H1 (cell line): Measurements from ENCODE around the gene ASMT. TPM values are rescaled to one million over a fixed set of nuclear protein-coding genes. Genes with fewer than 3 reads are reported as not detected.

Experiments
- CTCF ChIA-PET: fragments of 300-600 bp; sonication (Branson Sonifier 250); formaldehyde crosslinking; loops from one replicate; lab custom pipeline; 2021; ENCODE audit not compliant: partially characterized antibody; lab: Charles Lee
- POLR2A ChIA-PET: fragments of 300-600 bp; sonication (Branson Sonifier 250); formaldehyde crosslinking; loops from one replicate; lab custom pipeline; 2021; ENCODE audit warnings: inconsistent platforms; ENCODE audit not compliant: partially characterized antibody; lab: Charles Lee
- DNase-seq, 2 experiments: peaks; one replicate each; pipeline versions ENCODE4 v3.0.0 to v3.0.0-alpha.2; 2010 to 2022; ENCODE audit warnings: low spot score in 2 of 2, low read depth in 1 of 2, mixed read lengths in 1 of 2
- FAIRE-seq: peaks from 2 replicates; lab custom pipeline; 2011; peaks lifted over from hg19 to GRCh38; lab: Jason Lieb, UNC
- H2AFZ ChIP-seq: 2 replicates; pipeline ENCODE4 v1.8.1; 2012; ENCODE audit warnings: low read length, inconsistent platforms
- H2AK5ac ChIP-seq: 2 replicates; pipeline ENCODE4 v1.6.1; 2013; ENCODE audit warnings: low read depth, low read length
- H2BK120ac ChIP-seq: replicated peaks from 2 replicates; pipeline ENCODE3; 2013; ENCODE audit warnings: low read depth, low read length, inconsistent platforms
- H2BK12ac ChIP-seq: 2 replicates; pipeline ENCODE4 v1.6.1; 2013; ENCODE audit warnings: low read depth, low read length
- H2BK15ac ChIP-seq: 2 replicates; pipeline ENCODE4 v1.6.1; 2013; ENCODE audit warnings: low read length
- H2BK20ac ChIP-seq: 2 replicates; pipeline ENCODE4 v1.6.1; 2013; ENCODE audit warnings: low read length
- H2BK5ac ChIP-seq: 2 replicates; pipeline ENCODE4 v1.6.1; 2013; ENCODE audit warnings: low read depth, low read length
- H3K14ac ChIP-seq: 2 replicates; pipeline ENCODE4 v1.6.1; 2013; ENCODE audit warnings: inconsistent platforms; ENCODE audit not compliant: insufficient read length
- H3K18ac ChIP-seq: 2 replicates; pipeline ENCODE4 v1.6.1; 2013; ENCODE audit warnings: low read length; ENCODE audit errors: extremely low read depth
- H3K23ac ChIP-seq: 2 replicates; pipeline ENCODE4 v1.6.1; 2013; ENCODE audit warnings: inconsistent platforms; ENCODE audit not compliant: insufficient read length
- H3K23me2 ChIP-seq: 2 replicates; pipeline ENCODE4 v1.6.1; 2013; ENCODE audit warnings: low read depth, low read length
- H3K27ac ChIP-seq: 2 replicates; pipeline ENCODE4 v1.6.1; 2011; ENCODE audit warnings: low read depth, low read length, inconsistent platforms
- H3K27me3 ChIP-seq, 4 experiments: replicated peaks in 1 of 4; 1 replicate in 1 of 4; 2 replicates in 3 of 4; pipeline versions ENCODE4 v1.6.1 to v1.8.1; 2011 to 2013; ENCODE audit warnings: low read length in 3 of 4, mild to moderate bottlenecking in 3 of 4, inconsistent platforms in 2 of 4, mixed read lengths in 2 of 4, moderate library complexity in 1 of 4; ENCODE audit not compliant: control insufficient read depth in 3 of 4, insufficient read depth in 3 of 4; ENCODE audit errors: extremely low read depth in 1 of 4
- H3K36me3 ChIP-seq, 4 experiments: 2 replicates each; pipeline versions ENCODE4 v1.6.1 to v1.8.1; 2011 to 2013; ENCODE audit warnings: mild to moderate bottlenecking in 4 of 4, low read length in 3 of 4, moderate library complexity in 2 of 4, control low read depth in 1 of 4, inconsistent platforms in 1 of 4; ENCODE audit not compliant: insufficient read depth in 4 of 4, control insufficient read depth in 2 of 4
- H3K4ac ChIP-seq: replicated peaks from 2 replicates; pipeline ENCODE3; 2013; ENCODE audit warnings: low read length, low read depth, mixed read lengths, inconsistent platforms; ENCODE audit not compliant: insufficient read length
- H3K4me1 ChIP-seq, 4 experiments: replicated peaks in 1 of 4; 1 replicate in 1 of 4; 2 replicates in 3 of 4; pipeline versions ENCODE4 v1.6.1 to v1.8.1; 2011 to 2013; ENCODE audit warnings: low read length in 3 of 4, inconsistent platforms in 2 of 4, mixed read lengths in 1 of 4; ENCODE audit not compliant: insufficient read depth in 4 of 4, control insufficient read depth in 3 of 4
- H3K4me2 ChIP-seq, 2 experiments: 2 replicates each; pipeline versions ENCODE4 v1.6.1 to v1.8.1; 2011 to 2013; ENCODE audit warnings: low read depth in 2 of 2, low read length in 2 of 2, control low read depth in 1 of 2, inconsistent platforms in 1 of 2, mild to moderate bottlenecking in 1 of 2; ENCODE audit not compliant: insufficient read depth in 1 of 2
- H3K4me3 ChIP-seq, 4 experiments: fragments of 200-600, 300-600 bp in 1 of 4; sonication (generic), shearing (Covaris generic), sonication (Bioruptor Twin) in 1 of 4; 2 replicates each; pipeline versions ENCODE4 v1.5.1 to v1.8.1; 2011 to 2016; ENCODE audit warnings: low read length in 4 of 4, low read depth in 3 of 4, control low read depth in 2 of 4, inconsistent platforms in 2 of 4, mild to moderate bottlenecking in 2 of 4, mixed read lengths in 1 of 4, moderate library complexity in 1 of 4; ENCODE audit not compliant: insufficient read depth in 2 of 4; ENCODE audit errors: extremely low read depth in 1 of 4
- H3K56ac ChIP-seq: replicated peaks from 2 replicates; pipeline ENCODE3; 2013; ENCODE audit warnings: low read depth, mild to moderate bottlenecking, mixed read lengths, low read length, inconsistent platforms; ENCODE audit not compliant: insufficient read length
- H3K79me1 ChIP-seq: 2 replicates; pipeline ENCODE4 v1.6.1; 2013; ENCODE audit warnings: low read depth, low read length, control low read depth
- H3K79me2 ChIP-seq, 2 experiments: 2 replicates each; pipeline versions ENCODE4 v1.6.1 to v1.8.1; 2012 to 2013; ENCODE audit warnings: low read length in 2 of 2, mild to moderate bottlenecking in 2 of 2, inconsistent platforms in 1 of 2; ENCODE audit not compliant: insufficient read depth in 2 of 2, control insufficient read depth in 1 of 2
- H3K9ac ChIP-seq, 4 experiments: replicated peaks in 1 of 4; 1 replicate in 1 of 4; 2 replicates in 3 of 4; pipeline versions ENCODE4 v1.6.1 to v1.8.1; 2011 to 2013; ENCODE audit warnings: low read depth in 3 of 4, low read length in 3 of 4, control low read depth in 2 of 4, mild to moderate bottlenecking in 2 of 4, moderate library complexity in 2 of 4, inconsistent platforms in 1 of 4; ENCODE audit errors: extremely low read depth in 1 of 4
- H3K9me3 ChIP-seq, 2 experiments: 2 replicates each; pipeline versions ENCODE4 v1.6.1 to v1.8.1; 2012 to 2013; ENCODE audit warnings: mild to moderate bottlenecking in 2 of 2, moderate library complexity in 2 of 2, control low read depth in 1 of 2, inconsistent platforms in 1 of 2, low read depth in 1 of 2, low read length in 1 of 2, mixed read lengths in 1 of 2; ENCODE audit not compliant: insufficient read depth in 2 of 2
- H4K20me1 ChIP-seq, 2 experiments: replicated peaks in 1 of 2; 2 replicates each; pipeline versions ENCODE3 to v1.8.1; 2011 to 2013; ENCODE audit warnings: inconsistent platforms in 2 of 2, low read length in 2 of 2, mild to moderate bottlenecking in 1 of 2; ENCODE audit not compliant: insufficient read depth in 2 of 2, control insufficient read depth in 1 of 2
- H4K5ac ChIP-seq: 2 replicates; pipeline ENCODE4 v1.6.1; 2013; ENCODE audit warnings: low read length, low read depth, mixed read lengths, inconsistent platforms; ENCODE audit not compliant: insufficient read length
- H4K8ac ChIP-seq: 2 replicates; pipeline ENCODE4 v1.8.0; 2013; ENCODE audit warnings: mild to moderate bottlenecking, moderate library complexity, low read length, inconsistent platforms; ENCODE audit not compliant: insufficient read depth; ENCODE audit errors: extremely low read depth
- H4K91ac ChIP-seq: replicated peaks from 2 replicates; pipeline ENCODE3; 2013; ENCODE audit warnings: low read length, mixed read lengths, inconsistent platforms; ENCODE audit not compliant: insufficient read length
- ATF2 ChIP-seq: IDR thresholded peaks from 2 replicates; pipeline ENCODE4 v1.6.1; 2012; ENCODE audit warnings: low read length, inconsistent platforms
- CBX8 ChIP-seq: fragments of 300-800, 300-1000 bp; sonication (generic); IDR thresholded peaks from 2 replicates; pipeline ENCODE4 v1.7.1; 2016; ENCODE audit warnings: low read depth, low read length, borderline replicate concordance
- CEBPB ChIP-seq: IDR thresholded peaks from 2 replicates; pipeline ENCODE4 v1.6.1; 2012; ENCODE audit warnings: low read depth, low read length
- E2F6 ChIP-seq: IDR thresholded peaks from 2 replicates; pipeline ENCODE4 v1.6.1; 2012; ENCODE audit warnings: inconsistent platforms
- EP300 ChIP-seq, 2 experiments: IDR thresholded peaks; 1 replicate in 1 of 2; 2 replicates in 1 of 2; pipeline ENCODE4 v1.6.1; 2011 to 2012; ENCODE audit warnings: low read depth in 2 of 2, low read length in 2 of 2, mild to moderate bottlenecking in 2 of 2, borderline replicate concordance in 1 of 2, inconsistent platforms in 1 of 2, moderate library complexity in 1 of 2
- GABPA ChIP-seq: IDR thresholded peaks from 2 replicates; pipeline ENCODE4 v1.6.1; 2011; ENCODE audit warnings: mild to moderate bottlenecking, low read length, moderate library complexity, borderline replicate concordance; ENCODE audit not compliant: insufficient read depth
- POLR2AphosphoS5 ChIP-seq: IDR thresholded peaks from 2 replicates; pipeline ENCODE4 v1.6.1; 2011; ENCODE audit warnings: low read depth, low read length
- SP1 ChIP-seq: IDR thresholded peaks from 2 replicates; pipeline ENCODE4 v1.6.1; 2011; ENCODE audit warnings: low read depth, low read length
- SRF ChIP-seq: IDR thresholded peaks from 2 replicates; pipeline ENCODE4 v1.6.1; 2011; ENCODE audit warnings: mild to moderate bottlenecking, low read depth, low read length, moderate library complexity
- TEAD4 ChIP-seq: IDR thresholded peaks from 2 replicates; pipeline ENCODE4 v1.6.1; 2012; ENCODE audit warnings: low read depth, low read length, inconsistent platforms, mixed read lengths
- WGBS, 2 experiments: shearing (Covaris generic) in 1 of 2; methylation state at CpG; one replicate each; pipeline versions ENCODE4 v1.1.6 to v1.1.7; 2013 to 2015; ENCODE audit warnings: low lambda C conversion rate in 2 of 2, mixed read lengths in 2 of 2, inconsistent platforms in 1 of 2, low coverage in 1 of 2, missing lambda C conversion rate in 1 of 2; ENCODE audit not compliant: insufficient replicate concordance in 2 of 2, insufficient coverage in 1 of 2, insufficient read length in 1 of 2; ENCODE audit errors: extremely low coverage in 1 of 2, missing lambda C conversion rate in 1 of 2; 5-methylcytosine and 5-hydroxymethylcytosine counted together
- polyA plus RNA-seq, 7 experiments: library from polyadenylated mRNA; depleted of rRNA in 3 of 7; stranded (reverse) in 5 of 7; unstranded in 2 of 7; fragments of >200 nt in 5 of 7; fragments of 200-250 nt in 2 of 7; gene quantifications; 1 replicate in 5 of 7; 2 replicates in 1 of 7; 4 replicates in 1 of 7; pipeline versions ENCODE4 v1.2.1 to v1.2.3, GENCODE V29; 2011 to 2013; ENCODE audit warnings: missing spikeins in 2 of 7, mixed read lengths in 2 of 7
- total RNA-seq: library from RNA; stranded (reverse); fragmentation: NEBNext Ultra II Directional; extraction: Animal tissue kit (Norgen Biotek cat#: 25700); gene quantifications from 2 replicates; pipeline ENCODE4 v1.2.1, GENCODE V29; 2021

ASMT gene
- total and polyA plus RNA-seq, 2 of the 8 experiments (the other 6 are each of a cell fraction or from before 2014, with no cell fraction given): 1.5 to 3.1 TPM

- Histone ChIP-seq H2BK5ac (no peak overlapping the region), H3K4ac (no peak overlapping the region), H4K20me1 (peaks cover 6 to 47% of the 10 kb centered on the region in 2 experiments), H3K4me2 (no peak overlapping the region), H4K8ac (no peak overlapping the region), H3K27ac (no peak overlapping the region), H3K14ac (no peak overlapping the region), H2BK15ac (no peak overlapping the region), H3K4me1 (no peaks in the 10 kb centered on the region), H3K9ac (no peak overlapping the region), H4K91ac (no peak overlapping the region), H2BK120ac (no peak overlapping the region), H3K56ac (no peak overlapping the region), H3K79me1 (peaks cover 20% of the 10 kb centered on the region), H2BK20ac (no peak overlapping the region), H3K4me3 (no peak overlapping the region), H2AK5ac (no peak overlapping the region), H3K23me2 (no peaks in the 10 kb centered on the region), H3K23ac (no peak overlapping the region), H3K36me3 (peaks cover 38 to 89% (median 76%) of the 10 kb centered on the region in 4 experiments), H3K27me3 (0 out of 7 replicates have a peak, but pooled peaks cover 0 to 2% (median 0%) of the 10 kb centered on the region in 4 experiments), H3K18ac (no peak overlapping the region), H4K5ac (no peak overlapping the region), H3K79me2 (peaks cover 4 to 44% of the 10 kb centered on the region in 2 experiments; a peak in 3 of 4 replicates), H2BK12ac (no peak overlapping the region), H2AFZ (no peak overlapping the region), H3K9me3 (no peaks in the 10 kb centered on the region)
- no peak for TF ChIP-seq GABPA
- no peak for TF ChIP-seq EP300 (IDR thresholded peaks at IDR 0.05; ENCODE audit: borderline replicate concordance in 1 of 2, low read depth in 2 of 2, low read length in 2 of 2)
- no peak for TF ChIP-seq TEAD4
- TF ChIP-seq ATF2: no peak
- TF ChIP-seq CBX8: no peak
- no peak for TF ChIP-seq CEBPB
- no peak for TF ChIP-seq E2F6
- no peak for TF ChIP-seq SRF
- no peak for TF ChIP-seq SP1
- TF ChIP-seq POLR2AphosphoS5: no peak
- FAIRE-seq: no peak
- 94% methylated on average over 35 of the region's 50 CpGs; no CpG with 5 or more reads in 1 of the 2 experiments for WGBS, 2 experiments
- ChIA-PET CTCF (no interaction called here), POLR2A (no interaction called here)
- peak in 1 of 2 experiments; percentile 37 for DNase-seq
Measured at GRCh38 chrX:1598021-1598875, 16.6 kb upstream of the ASMT start.
